ENCODE results near the gene CFAP99. TPM values are rescaled to one million over a fixed set of nuclear protein-coding genes. Genes with fewer than 3 reads are reported as not detected.
A peak's percentile ranks its signal among the peaks of the same experiment; 100 is the strongest.
"Not testable (repeated sequence)": the region's sequence is repeated elsewhere in the genome, so short reads cannot be mapped to it uniquely, and the experiment has no call there.

CFAP99 gene
- total RNA-seq, 4 donors from 2014 or later, result 0.21 to 0.46 TPM; not detected in 2

- intact Hi-C loops (cut with DNase I; ENCODE audit: low total_unique reads), result loop anchor here (10.0 kb wide), 1 partner anchor 237 kb away; no protein-coding TSS in a partner anchor
Observed at GRCh38 chr4:2461246-2461960, 42.6 kb downstream of the CFAP99 start.

GRCh38 chr4:2462218-2462991, 43.6 kb downstream of the CFAP99 start:
- Histone ChIP-seq H3K4me3 (peak overlapping the region; percentile 23 to 57), H3K36me3 (no peaks in the 10 kb centered on the region), H3K27ac (peak overlapping the region; percentile 44 to 66), H3K9me3 (no peaks in the 10 kb centered on the region), H3K4me1 (peaks cover 0 to 6% of the 10 kb centered on the region in 2 donors), H3K27me3 (no peaks in the 10 kb centered on the region)
- DNase-seq, result peak; percentile 49 to 70
- TF ChIP-seq CTCF (IDR thresholded peaks at IDR 0.05), result peak; percentile 37 to 82 (median 79)
- TF ChIP-seq POLR2A (IDR thresholded peaks at IDR 0.05), result no peak
- intact Hi-C loops (cut with DNase I; ENCODE audit: low total_unique reads), result loop anchor here (10.0 kb wide), 1 partner anchor 238 kb away; no protein-coding TSS in a partner anchor

More at GRCh38 chr4:2461246-2461960, 42.6 kb downstream of the CFAP99 start:
- peaks cover 0 to 6% of the 10 kb centered on the region in 2 donors for H3K4me1 ChIP-seq
- no peak overlapping the region for H3K27ac ChIP-seq
- no peaks in the 10 kb centered on the region for H3K27me3 ChIP-seq
- no peak overlapping the region for H3K4me3 ChIP-seq
- TF ChIP-seq CTCF (IDR thresholded peaks at IDR 0.05), result no peak
- no peaks in the 10 kb centered on the region for H3K36me3 ChIP-seq
- no peaks in the 10 kb centered on the region for H3K9me3 ChIP-seq
- DNase-seq, result no peak

- peaks cover 0 to 6% of the 10 kb centered on the region in 2 donors for H3K4me1 ChIP-seq
- no peak for TF ChIP-seq POLR2A (IDR thresholded peaks at IDR 0.05)
- TF ChIP-seq CTCF (IDR thresholded peaks at IDR 0.05), result no peak
- peak overlapping the region in 1 of 2 donors; percentile 57 for H3K4me3 ChIP-seq
- intact Hi-C loops (cut with DNase I; ENCODE audit: low total_unique reads), result loop anchor here (10.0 kb wide), 1 partner anchor 238 kb away; no protein-coding TSS in a partner anchor
- H3K27me3 ChIP-seq, result no peaks in the 10 kb centered on the region
- no peaks in the 10 kb centered on the region for H3K9me3 ChIP-seq
- no peaks in the 10 kb centered on the region for H3K36me3 ChIP-seq
- no peak for DNase-seq
- H3K27ac ChIP-seq, result peak overlapping the region; percentile 44 to 65
Observed at GRCh38 chr4:2462992-2463762, 44.4 kb downstream of the CFAP99 start.

GRCh38 chr4:2465032-2465431, 46.3 kb downstream of the CFAP99 start:
- intact Hi-C loops (cut with DNase I; ENCODE audit: low total_unique reads), result loop anchor here (10.0 kb wide), 1 partner anchor 240 kb away; no protein-coding TSS in a partner anchor

GRCh38 chr4:2465544-2465943, 46.8 kb downstream of the CFAP99 start:
- not testable (repeated sequence) for H3K27me3 ChIP-seq, H3K27ac ChIP-seq, H3K36me3 ChIP-seq, H3K4me1 ChIP-seq, H3K4me3 ChIP-seq, H3K9me3 ChIP-seq, DNase-seq
- intact Hi-C loops (cut with DNase I; ENCODE audit: low total_unique reads), result loop anchor here (10.0 kb wide), 1 partner anchor 241 kb away; no protein-coding TSS in a partner anchor

More at GRCh38 chr4:2465032-2465431, 46.3 kb downstream of the CFAP99 start:
- Histone ChIP-seq H3K4me1 (peaks cover 1 to 6% of the 10 kb centered on the region in 2 donors), H3K4me3 (no peak overlapping the region), H3K36me3 (no peaks in the 10 kb centered on the region), H3K27me3 (no peaks in the 10 kb centered on the region), H3K9me3 (no peaks in the 10 kb centered on the region), H3K27ac (no peak overlapping the region)
- no peak for DNase-seq
- TF ChIP-seq CTCF (IDR thresholded peaks at IDR 0.05) (no peak), POLR2A (IDR thresholded peaks at IDR 0.05) (no peak)

Measured in uterus (tissue), 4 donors.